Heart left ventricle (tissue), 13 donors: Measurements from ENCODE around the gene IRX2.

Experiments
- CTCF ChIP-seq, 12 donors: fragments of 200-600 bp; sonication (generic) in 4 of 12; IDR thresholded peaks; one replicate each; pipeline versions ENCODE4 v1.5.0 to v1.8.0; 2018 to 2022; ENCODE audit warnings: antibody characterized with exemption in 12 of 12, mild to moderate bottlenecking in 5 of 12
- POLR2A ChIP-seq, 2 donors: fragments of 450-650 bp; IDR thresholded peaks; one replicate each; pipeline ENCODE4 v1.6.1; 2017; ENCODE audit warnings: antibody characterized with exemption in 2 of 2, mild to moderate bottlenecking in 2 of 2, moderate library complexity in 2 of 2
- donor health status: ischemic (EF 13 %, LVEDD 7.1; RV severe dilation, severe dysfunction).
- donor health status: DM: no; HTN: yes; CAD: no.
- donor health status: DM: no; HTN: no; CAD: no.
- donor health status: ischemic (EF 25% LVEDD 6.9; RV normal size, moderate dysfunction).
- donor health status: ischemic (EF 25% LVEDD 5.7; RV mildly dilated, moderate dysfunction).
- donor health status: ischemic (EF 35%, LVEDD 5.7; RV mildly dilated, moderate dysfunction).
- donor health status: nonischemic (EF 11% LVEDD 7.7; RV severe dilation, severe dysfunction).
- donor health status: DM: yes; HTN: yes; CAD: no.
- donor health status: PGD.
- donor health status: ischemic (EF 29% LVEDD 5.4; RV normal size, mild dysfunction).
- donor health status: nonischemic (EF 23%, LVEDD 6.1; RV moderate dilation, normal function).

- no peak for TF ChIP-seq CTCF (IDR thresholded peaks at IDR 0.05)
- TF ChIP-seq POLR2A (IDR thresholded peaks at IDR 0.05): no peak
These were observed 35.6 kb downstream of the IRX2 start for GRCh38 chr5:2715856-2716255.
